ENCODE results near the gene BAG5. TPM values are rescaled to one million over a fixed set of nuclear protein-coding genes. Genes with fewer than 3 reads are reported as not detected.

BAG5 gene
- total and polyA plus RNA-seq, 2 of the 8 experiments (the other 6 are each of a cell fraction or from before 2014, with no cell fraction given) = 7.4 to 29.5 TPM

DNA sequence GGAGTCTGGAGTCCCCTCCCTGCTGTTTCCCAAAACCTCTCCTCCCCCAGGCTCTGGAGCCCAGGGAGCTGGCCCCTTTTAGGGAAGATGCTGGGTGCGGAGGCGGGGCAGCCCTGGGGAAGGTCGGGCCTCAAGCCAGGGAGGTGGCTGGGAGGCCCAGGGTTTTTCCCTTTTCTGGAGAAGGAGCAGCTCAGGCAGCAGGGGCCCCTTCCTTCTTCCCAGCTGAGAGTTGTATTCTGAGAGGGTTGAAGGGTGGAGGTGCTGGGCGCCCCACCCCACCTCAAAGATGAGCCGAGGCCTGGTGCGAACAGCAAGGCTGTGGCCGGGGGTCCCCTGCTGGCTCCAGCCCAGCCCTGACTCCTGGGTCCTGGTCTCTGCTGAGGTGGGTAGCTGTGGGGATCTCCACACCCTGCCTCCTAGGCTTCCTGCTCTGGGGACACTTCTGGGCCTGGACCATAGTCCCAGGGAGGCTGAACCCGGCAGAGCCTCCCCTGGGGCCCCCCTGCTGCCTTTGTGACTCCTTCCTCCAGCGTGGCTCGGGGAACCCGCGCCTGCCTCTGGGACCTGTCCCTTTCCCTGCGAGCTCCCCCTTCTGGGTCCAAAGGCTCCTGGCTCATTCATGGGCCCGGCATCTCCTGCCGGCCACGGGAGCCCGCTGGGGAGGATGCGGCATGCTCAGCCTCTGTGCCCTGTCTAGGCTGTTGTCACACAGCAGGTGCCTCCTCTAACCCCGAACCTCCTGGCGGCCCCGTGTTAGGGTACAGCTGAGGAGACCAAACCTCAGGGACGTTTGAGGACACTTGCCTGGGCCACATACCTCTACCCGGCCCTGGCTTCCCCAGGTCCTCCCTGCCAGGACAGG is 29.1 kb downstream of the BAG5 start:
- FAIRE-seq (no peak), DNase-seq (ENCODE audit: low read depth in 1 of 2, low spot score in 2 of 2) (no peak)
- H4K8ac ChIP-seq (ENCODE audit: extremely low read depth, insufficient read depth, low read length) = no peak overlapping the region
- no peaks in the 10 kb centered on the region for H3K9me3 ChIP-seq (ENCODE audit: insufficient read depth in 2 of 2, low read depth in 1 of 2, low read length in 1 of 2)
- no peak overlapping the region for H2AK5ac ChIP-seq (ENCODE audit: low read depth, low read length)
- no peak overlapping the region for H3K23ac ChIP-seq (ENCODE audit: insufficient read length)
- H3K4me3 ChIP-seq (ENCODE audit: extremely low read depth in 1 of 4, insufficient read depth in 2 of 4, low read depth in 3 of 4, low read length in 4 of 4) = no peak overlapping the region
- H3K14ac ChIP-seq (ENCODE audit: insufficient read length) = no peak overlapping the region
- ChIA-PET CTCF (ENCODE audit: partially characterized antibody) (interaction anchor here (12.5 to 28.8 kb wide), 2 partner anchors 13 to 24 kb away, joined by 230 to 921 read pairs; partner anchors contain the start of gene CKB), POLR2A (ENCODE audit: partially characterized antibody) (interaction anchor here (0.7 to 29.8 kb wide), 4 partner anchors 7 to 20 kb away, joined by 3 to 844 read pairs (median 72); partner anchors contain the start of gene CKB)
- H3K27ac ChIP-seq (ENCODE audit: low read depth, low read length) = no peak overlapping the region
- H2AFZ ChIP-seq (ENCODE audit: low read length) = no peak overlapping the region
- peaks cover 5 to 20% of the 10 kb centered on the region in 2 experiments; a peak in 3 of 4 replicates for H3K79me2 ChIP-seq (ENCODE audit: control insufficient read depth in 1 of 2, insufficient read depth in 2 of 2, low read length in 2 of 2)
- H2BK20ac ChIP-seq (ENCODE audit: low read length) = no peak overlapping the region
- H3K23me2 ChIP-seq (ENCODE audit: low read depth, low read length) = peaks cover 8% of the 10 kb centered on the region; the same call in 1 of the 2 replicates
- no peak overlapping the region for H3K56ac ChIP-seq (replicated peaks; ENCODE audit: insufficient read length, low read depth, low read length)
- H4K20me1 ChIP-seq (replicated peaks in 1 of 2; ENCODE audit: control insufficient read depth in 1 of 2, insufficient read depth in 2 of 2, low read length in 2 of 2) = peaks cover 13 to 47% of the 10 kb centered on the region in 2 experiments
- no peak overlapping the region for H2BK120ac ChIP-seq (replicated peaks; ENCODE audit: low read depth, low read length)
- H3K27me3 ChIP-seq (replicated peaks in 1 of 4; ENCODE audit: control insufficient read depth in 3 of 4, extremely low read depth in 1 of 4, insufficient read depth in 3 of 4, low read length in 3 of 4) = no peaks in the 10 kb centered on the region; a peak in 2 of 7 replicates
- no peak overlapping the region for H2BK15ac ChIP-seq (ENCODE audit: low read length)
- H3K36me3 ChIP-seq (ENCODE audit: control insufficient read depth in 2 of 4, insufficient read depth in 4 of 4, low read length in 3 of 4) = peaks cover 0 to 17% (median 1%) of the 10 kb centered on the region in 4 experiments; a peak in 3 of 8 replicates
- H2BK12ac ChIP-seq (ENCODE audit: low read depth, low read length) = no peak overlapping the region
- no peak overlapping the region for H3K9ac ChIP-seq (replicated peaks in 1 of 4; ENCODE audit: extremely low read depth in 1 of 4, low read depth in 3 of 4, low read length in 3 of 4)
- no peak overlapping the region for H3K18ac ChIP-seq (ENCODE audit: extremely low read depth, low read length)
- H3K4me2 ChIP-seq (ENCODE audit: insufficient read depth in 1 of 2, low read depth in 2 of 2, low read length in 2 of 2) = no peak overlapping the region
- H4K91ac ChIP-seq (replicated peaks; ENCODE audit: insufficient read length, low read length) = no peak overlapping the region
- 94% methylated on average over 21 of the region's 23 CpGs; no CpG with 5 or more reads in 1 of the 2 experiments for WGBS, 2 experiments (ENCODE audit: extremely low coverage in 1 of 2, insufficient coverage in 1 of 2, insufficient read length in 1 of 2, insufficient replicate concordance in 2 of 2, low coverage in 1 of 2, low lambda C conversion rate in 2 of 2, missing lambda C conversion rate in 1 of 2)
- peaks cover 24% of the 10 kb centered on the region for H3K79me1 ChIP-seq (ENCODE audit: low read depth, low read length)
- H3K4me1 ChIP-seq (replicated peaks in 1 of 4; ENCODE audit: control insufficient read depth in 3 of 4, insufficient read depth in 4 of 4, low read length in 3 of 4) = peaks cover 0 to 9% (median 7%) of the 10 kb centered on the region in 4 experiments; a peak in 6 of 7 replicates
- no peak overlapping the region for H2BK5ac ChIP-seq (ENCODE audit: low read depth, low read length)
- H4K5ac ChIP-seq (ENCODE audit: insufficient read length, low read depth, low read length) = no peak overlapping the region
- no peak overlapping the region for H3K4ac ChIP-seq (replicated peaks; ENCODE audit: insufficient read length, low read depth, low read length)
- TF ChIP-seq EP300 (IDR thresholded peaks at IDR 0.05; ENCODE audit: borderline replicate concordance in 1 of 2, low read depth in 2 of 2, low read length in 2 of 2) (no peak), POLR2A (IDR thresholded peaks at IDR 0.05; ENCODE audit: control extremely low read depth in 1 of 2, low read depth in 2 of 2, low read length in 2 of 2) (no peak), CHD1 (IDR thresholded peaks at IDR 0.05; ENCODE audit: low read depth, low read length) (no peak), POU5F1 (IDR thresholded peaks at IDR 0.05; ENCODE audit: low read depth, low read length) (no peak), TCF12 (IDR thresholded peaks at IDR 0.05; ENCODE audit: low read depth, low read length) (no peak), KDM4A (IDR thresholded peaks at IDR 0.05; ENCODE audit: low read depth, low read length, severe bottlenecking) (no peak), CTBP2 (IDR thresholded peaks at IDR 0.05; ENCODE audit: borderline replicate concordance, insufficient read depth, insufficient read length, low read length) (no peak), TBP (IDR thresholded peaks at IDR 0.05; ENCODE audit: low read depth, low read length) (no peak), BRCA1 (IDR thresholded peaks at IDR 0.05; ENCODE audit: low read depth, low read length) (no peak), NANOG (IDR thresholded peaks at IDR 0.05; ENCODE audit: insufficient read depth, low read depth, low read length, poor library complexity, severe bottlenecking) (no peak), CBX8 (IDR thresholded peaks at IDR 0.05; ENCODE audit: borderline replicate concordance, low read depth, low read length) (no peak), KDM5A (IDR thresholded peaks at IDR 0.05; ENCODE audit: low read length) (no peak)

All from H1 (cell line).